HepG2 (cell line): ENCODE data around the gene CLASP1. TPM values are rescaled to one million over a fixed set of nuclear protein-coding genes. Genes with fewer than 3 reads are reported as not detected.
A peak's percentile ranks its signal among the peaks of the same experiment; 100 is the strongest.

Experiments used
- ATF7 ChIP-seq, 2 experiments: fragments of 450-650 bp in 1 of 2; sonication (generic) in 1 of 2; formaldehyde crosslinking in 1 of 2; IDR thresholded peaks; 2 replicates each; pipeline versions ENCODE4 v1.4.0 to v1.6.1; 2016 to 2020; ENCODE audit warnings: antibody characterized with exemption in 1 of 2, mild to moderate bottlenecking in 1 of 2, missing genetic modification reagents in 1 of 2
- ATRX ChIP-seq: sonication (generic); formaldehyde crosslinking; IDR thresholded peaks from 2 replicates; pipeline ENCODE4 v1.4.0; 2020; ENCODE audit warnings: missing genetic modification reagents, borderline replicate concordance
- BORCS8-MEF2B ChIP-seq: sonication (generic); formaldehyde crosslinking; IDR thresholded peaks from 2 replicates; pipeline ENCODE4 v1.8.0; 2022; ENCODE audit warnings: mild to moderate bottlenecking, missing genetic modification reagents
- CCDC6 ChIP-seq: sonication (generic); formaldehyde crosslinking; IDR thresholded peaks from 2 replicates; pipeline ENCODE4 v1.8.1; 2022; ENCODE audit warnings: mild to moderate bottlenecking, missing genetic modification reagents, moderate library complexity
- GLI4 ChIP-seq: sonication (generic); formaldehyde crosslinking; IDR thresholded peaks from 2 replicates; pipeline ENCODE4 v1.5.1; 2020; ENCODE audit warnings: missing genetic modification reagents, mild to moderate bottlenecking, moderate library complexity, borderline replicate concordance
- KDM1A ChIP-seq: IDR thresholded peaks from 2 replicates; pipeline ENCODE4 v1.6.1; 2016; ENCODE audit warnings: missing compliant biosample characterization
- MIER3 ChIP-seq: IDR thresholded peaks from 2 replicates; pipeline ENCODE4 v1.6.1; 2016; ENCODE audit warnings: missing compliant biosample characterization, borderline replicate concordance
- MTA1 ChIP-seq: sonication (generic); formaldehyde crosslinking; IDR thresholded peaks from 2 replicates; pipeline ENCODE4 v1.4.0; 2020; ENCODE audit warnings: missing genetic modification reagents, mild to moderate bottlenecking, borderline replicate concordance
- NFE2 ChIP-seq: sonication (generic); formaldehyde crosslinking; IDR thresholded peaks from 2 replicates; pipeline ENCODE4 v1.4.0; 2020; ENCODE audit warnings: missing genetic modification reagents
- PHF8 ChIP-seq: sonication (generic); formaldehyde crosslinking; IDR thresholded peaks from 2 replicates; pipeline ENCODE4 v1.5.0; 2020; ENCODE audit warnings: missing genetic modification reagents
- PTBP1 ChIP-seq: fragments of 200-400 bp; formaldehyde crosslinking; IDR thresholded peaks from 2 replicates; pipeline ENCODE4 v1.6.1; 2018; ENCODE audit warnings: low read length, low read depth; ENCODE audit not compliant: poor library complexity, severe bottlenecking
- SIN3A ChIP-seq: IDR thresholded peaks from 2 replicates; pipeline ENCODE4 v1.6.1; 2011; ENCODE audit warnings: low read depth, mild to moderate bottlenecking, control low read depth, low read length, borderline replicate concordance
- STAG1 ChIP-seq: sonication (generic); formaldehyde crosslinking; IDR thresholded peaks from 2 replicates; pipeline ENCODE4 v1.4.0; 2020; ENCODE audit warnings: missing genetic modification reagents
- TCF7 ChIP-seq: sonication (generic); IDR thresholded peaks from 2 replicates; pipeline ENCODE4 v1.6.1; 2016; ENCODE audit warnings: antibody characterized with exemption, low read depth
- ZNF567 ChIP-seq: sonication (generic); formaldehyde crosslinking; IDR thresholded peaks from 2 replicates; pipeline ENCODE4 v1.8.1; 2023; ENCODE audit warnings: mild to moderate bottlenecking, missing genetic modification reagents, borderline replicate concordance
- ZNF670 ChIP-seq: sonication (generic); formaldehyde crosslinking; IDR thresholded peaks from 2 replicates; pipeline ENCODE4 v1.8.0; 2022; ENCODE audit warnings: mild to moderate bottlenecking, missing genetic modification reagents, borderline replicate concordance
- polyA plus RNA-seq, 8 experiments: library from polyadenylated mRNA; depleted of rRNA in 3 of 8; stranded (reverse) in 7 of 8; unstranded in 1 of 8; fragments of >200 nt; fragmentation: Illumina TruSeq in 4 of 8; extraction: Trizol in 4 of 8; gene quantifications; 2 replicates each; pipeline versions ENCODE4 v1.2.1 to v1.2.3, GENCODE V29; 2011 to 2016; ENCODE audit warnings: low read depth in 4 of 8, missing spikeins in 1 of 8, mixed read lengths in 1 of 8; ENCODE audit not compliant: insufficient read depth in 1 of 8
- total RNA-seq, 5 experiments: library from RNA; depleted of rRNA; stranded (reverse); fragments of >200 nt; fragmentation: Illumina TruSeq; extraction: Trizol; gene quantifications; 2 replicates each; pipeline ENCODE4 v1.2.3, GENCODE V29; 2016; ENCODE audit warnings: low read depth in 1 of 5
- TF ChIP-seq, protein P1 (sequence below): sonication (generic); formaldehyde crosslinking; IDR thresholded peaks from 2 replicates; pipeline ENCODE4 v1.9.0; 2022; ENCODE audit warnings: low read depth, missing genetic modification reagents
- TF ChIP-seq, protein P2 (sequence below): sonication (generic); formaldehyde crosslinking; IDR thresholded peaks from 2 replicates; pipeline ENCODE4 v1.8.0; 2022; ENCODE audit warnings: mild to moderate bottlenecking, missing genetic modification reagents, moderate library complexity
- TF ChIP-seq, protein P3 (sequence below): sonication (generic); formaldehyde crosslinking; IDR thresholded peaks from 2 replicates; pipeline ENCODE4 v1.8.0; 2023; ENCODE audit warnings: mild to moderate bottlenecking, missing genetic modification reagents
- TF ChIP-seq, protein P4 (sequence below): sonication (generic); formaldehyde crosslinking; conservative IDR thresholded peaks from 2 replicates; pipeline ENCODE4 v1.4.0; 2020; ENCODE audit warnings: missing genetic modification reagents
- TF ChIP-seq, protein P5 (sequence below): sonication (generic); formaldehyde crosslinking; IDR thresholded peaks from 2 replicates; pipeline ENCODE4 v1.8.0; 2022; ENCODE audit warnings: missing genetic modification reagents, mild to moderate bottlenecking, borderline replicate concordance
- TF ChIP-seq, protein P6 (sequence below): sonication (generic); formaldehyde crosslinking; IDR thresholded peaks from 2 replicates; pipeline ENCODE4 v1.4.0; 2020; ENCODE audit warnings: missing genetic modification reagents, mild to moderate bottlenecking, borderline replicate concordance

Gene CLASP1
- total and polyA plus RNA-seq, 2 of the 13 experiments (the other 11 are each of a cell fraction or from before 2014, with no cell fraction given): 11.7 to 47.9 TPM

DNA sequence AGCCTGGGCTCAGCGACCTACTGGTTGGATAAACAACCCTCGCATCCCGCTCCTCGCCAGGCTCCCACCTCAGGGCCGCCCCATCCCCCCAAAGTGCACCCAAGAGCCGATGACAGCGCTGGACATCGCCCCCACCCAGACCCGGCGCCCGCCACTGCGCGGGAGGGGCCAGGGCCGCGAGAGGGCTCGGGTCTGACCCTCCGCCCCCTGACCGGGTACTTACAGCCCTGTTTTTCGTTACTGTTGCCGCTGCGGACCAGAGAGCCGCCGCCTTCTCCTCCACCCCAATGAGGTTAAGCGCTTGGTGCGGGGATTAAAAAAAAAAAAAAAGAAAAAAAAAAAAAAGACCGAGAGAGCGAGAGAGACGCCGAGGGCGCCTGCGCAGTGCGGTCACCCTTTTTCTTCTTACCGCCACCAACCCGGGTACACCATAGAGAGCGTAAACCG lies at the start of gene CLASP1 (continued):
- TF ChIP-seq, protein P1, sequence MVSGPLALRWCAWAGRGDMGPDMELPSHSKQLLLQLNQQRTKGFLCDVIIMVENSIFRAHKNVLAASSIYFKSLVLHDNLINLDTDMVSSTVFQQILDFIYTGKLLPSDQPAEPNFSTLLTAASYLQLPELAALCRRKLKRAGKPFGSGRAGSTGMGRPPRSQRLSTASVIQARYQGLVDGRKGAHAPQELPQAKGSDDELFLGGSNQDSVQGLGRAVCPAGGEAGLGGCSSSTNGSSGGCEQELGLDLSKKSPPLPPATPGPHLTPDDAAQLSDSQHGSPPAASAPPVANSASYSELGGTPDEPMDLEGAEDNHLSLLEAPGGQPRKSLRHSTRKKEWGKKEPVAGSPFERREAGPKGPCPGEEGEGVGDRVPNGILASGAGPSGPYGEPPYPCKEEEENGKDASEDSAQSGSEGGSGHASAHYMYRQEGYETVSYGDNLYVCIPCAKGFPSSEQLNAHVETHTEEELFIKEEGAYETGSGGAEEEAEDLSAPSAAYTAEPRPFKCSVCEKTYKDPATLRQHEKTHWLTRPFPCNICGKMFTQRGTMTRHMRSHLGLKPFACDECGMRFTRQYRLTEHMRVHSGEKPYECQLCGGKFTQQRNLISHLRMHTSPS (CRISPR knock-in tag): 0 out of 2 replicates have a peak, but pooled peaks have one; percentile 9
- no peak for TF ChIP-seq ATF7 (IDR thresholded peaks at IDR 0.05)
- TF ChIP-seq ATF7 (CRISPR knock-in tag; IDR thresholded peaks at IDR 0.05): 0 out of 2 replicates have a peak, but pooled peaks have one; percentile 65
- 0 out of 2 replicates have a peak, but pooled peaks have one; percentile 15 for TF ChIP-seq SIN3A
- TF ChIP-seq STAG1 (CRISPR knock-in tag): no peak; the same call in 1 of the 2 replicates
- TF ChIP-seq, protein P2, sequence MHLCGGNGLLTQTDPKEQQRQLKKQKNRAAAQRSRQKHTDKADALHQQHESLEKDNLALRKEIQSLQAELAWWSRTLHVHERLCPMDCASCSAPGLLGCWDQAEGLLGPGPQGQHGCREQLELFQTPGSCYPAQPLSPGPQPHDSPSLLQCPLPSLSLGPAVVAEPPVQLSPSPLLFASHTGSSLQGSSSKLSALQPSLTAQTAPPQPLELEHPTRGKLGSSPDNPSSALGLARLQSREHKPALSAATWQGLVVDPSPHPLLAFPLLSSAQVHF (CRISPR knock-in tag): no peak
- TF ChIP-seq, protein P3, sequence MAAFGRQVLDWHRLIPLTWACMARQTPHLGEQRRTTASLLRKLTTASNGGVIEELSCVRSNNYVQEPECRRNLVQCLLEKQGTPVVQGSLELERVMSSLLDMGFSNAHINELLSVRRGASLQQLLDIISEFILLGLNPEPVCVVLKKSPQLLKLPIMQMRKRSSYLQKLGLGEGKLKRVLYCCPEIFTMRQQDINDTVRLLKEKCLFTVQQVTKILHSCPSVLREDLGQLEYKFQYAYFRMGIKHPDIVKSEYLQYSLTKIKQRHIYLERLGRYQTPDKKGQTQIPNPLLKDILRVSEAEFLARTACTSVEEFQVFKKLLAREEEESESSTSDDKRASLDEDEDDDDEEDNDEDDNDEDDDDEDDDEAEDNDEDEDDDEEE (CRISPR knock-in tag): no peak; the same call in 1 of the 2 replicates
- peak; percentile 47 for TF ChIP-seq PHF8 (CRISPR knock-in tag)
- peak; percentile 48; the same call in 1 of the 2 replicates for TF ChIP-seq ZNF670 (CRISPR knock-in tag)
- 0 out of 2 replicates have a peak, but pooled peaks have one; percentile 46 for TF ChIP-seq GLI4 (CRISPR knock-in tag)
- TF ChIP-seq, protein P4, sequence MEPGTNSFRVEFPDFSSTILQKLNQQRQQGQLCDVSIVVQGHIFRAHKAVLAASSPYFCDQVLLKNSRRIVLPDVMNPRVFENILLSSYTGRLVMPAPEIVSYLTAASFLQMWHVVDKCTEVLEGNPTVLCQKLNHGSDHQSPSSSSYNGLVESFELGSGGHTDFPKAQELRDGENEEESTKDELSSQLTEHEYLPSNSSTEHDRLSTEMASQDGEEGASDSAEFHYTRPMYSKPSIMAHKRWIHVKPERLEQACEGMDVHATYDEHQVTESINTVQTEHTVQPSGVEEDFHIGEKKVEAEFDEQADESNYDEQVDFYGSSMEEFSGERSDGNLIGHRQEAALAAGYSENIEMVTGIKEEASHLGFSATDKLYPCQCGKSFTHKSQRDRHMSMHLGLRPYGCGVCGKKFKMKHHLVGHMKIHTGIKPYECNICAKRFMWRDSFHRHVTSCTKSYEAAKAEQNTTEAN: 0 out of 2 replicates have a peak, but pooled peaks have one; percentile 9
- TF ChIP-seq, protein P5, sequence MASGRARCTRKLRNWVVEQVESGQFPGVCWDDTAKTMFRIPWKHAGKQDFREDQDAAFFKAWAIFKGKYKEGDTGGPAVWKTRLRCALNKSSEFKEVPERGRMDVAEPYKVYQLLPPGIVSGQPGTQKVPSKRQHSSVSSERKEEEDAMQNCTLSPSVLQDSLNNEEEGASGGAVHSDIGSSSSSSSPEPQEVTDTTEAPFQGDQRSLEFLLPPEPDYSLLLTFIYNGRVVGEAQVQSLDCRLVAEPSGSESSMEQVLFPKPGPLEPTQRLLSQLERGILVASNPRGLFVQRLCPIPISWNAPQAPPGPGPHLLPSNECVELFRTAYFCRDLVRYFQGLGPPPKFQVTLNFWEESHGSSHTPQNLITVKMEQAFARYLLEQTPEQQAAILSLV (CRISPR knock-in tag): no peak; the same call in 1 of the 2 replicates
- peak; percentile 66; the same call in 1 of the 2 replicates for TF ChIP-seq CCDC6
- TF ChIP-seq MIER3 (CRISPR knock-in tag): peak; percentile 3; the same call in 1 of the 2 replicates
- no peak for TF ChIP-seq NFE2 (CRISPR knock-in tag)
- TF ChIP-seq MTA1 (CRISPR knock-in tag): peak; percentile 64
- 0 out of 2 replicates have a peak, but pooled peaks have one; percentile 26 for TF ChIP-seq TCF7
- TF ChIP-seq ATRX: no peak
- TF ChIP-seq, protein P6, sequence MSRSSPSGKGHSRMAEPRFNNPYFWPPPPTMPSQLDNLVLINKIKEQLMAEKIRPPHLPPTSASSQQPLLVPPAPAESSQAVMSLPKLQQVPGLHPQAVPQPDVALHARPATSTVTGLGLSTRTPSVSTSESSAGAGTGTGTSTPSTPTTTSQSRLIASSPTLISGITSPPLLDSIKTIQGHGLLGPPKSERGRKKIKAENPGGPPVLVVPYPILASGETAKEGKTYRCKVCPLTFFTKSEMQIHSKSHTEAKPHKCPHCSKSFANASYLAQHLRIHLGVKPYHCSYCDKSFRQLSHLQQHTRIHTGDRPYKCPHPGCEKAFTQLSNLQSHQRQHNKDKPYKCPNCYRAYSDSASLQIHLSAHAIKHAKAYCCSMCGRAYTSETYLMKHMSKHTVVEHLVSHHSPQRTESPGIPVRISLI: peak; percentile 97; the same call in 1 of the 2 replicates
- 0 out of 2 replicates have a peak, but pooled peaks have one; percentile 31 for TF ChIP-seq KDM1A
- 0 out of 2 replicates have a peak, but pooled peaks have one; percentile 10 for TF ChIP-seq BORCS8-MEF2B (CRISPR knock-in tag)
- TF ChIP-seq PTBP1: peak; percentile 94
- TF ChIP-seq ZNF567 (CRISPR knock-in tag): 0 out of 2 replicates have a peak, but pooled peaks have one; percentile 30
